EH (cell line): Measurements from ENCODE around the gene YAP1.
"Not testable (repeated sequence)": the region's sequence is repeated elsewhere in the genome, so short reads cannot be mapped to it uniquely, and the experiment has no call there.

Source experiments
- DNase-seq: peaks from one replicate; pipeline ENCODE4 v3.0.0-alpha.2; 2015; ENCODE audit warnings: low read depth

Gene YAP1

GRCh38 chr11:102240502-102240901 is 130.3 kb downstream of the YAP1 start:
- peak; percentile 84 for DNase-seq

- peak; percentile 66 for DNase-seq
Observed at GRCh38 chr11:102241026-102241425, 130.8 kb downstream of the YAP1 start.

GRCh38 chr11:102243399-102243884 is 133.2 kb downstream of the YAP1 start:
- no peak for DNase-seq

- peak; percentile 98 for DNase-seq
Observed at GRCh38 chr11:102244681-102245409, 134.6 kb downstream of the YAP1 start.

GRCh38 chr11:102251423-102251822 is 141.2 kb downstream of the YAP1 start:
- DNase-seq = no peak

- peak; percentile 59 for DNase-seq
Observed at GRCh38 chr11:102252339-102252891, 142.2 kb downstream of the YAP1 start.

GRCh38 chr11:102253020-102253715 is 142.9 kb downstream of the YAP1 start:
- DNase-seq = no peak

- DNase-seq = no peak
Observed at GRCh38 chr11:102254047-102254446, 143.8 kb downstream of the YAP1 start.

GRCh38 chr11:102256251-102256650 is 146.0 kb downstream of the YAP1 start:
- DNase-seq = peak; percentile 85

- DNase-seq = peak; percentile 62
Observed at GRCh38 chr11:102260241-102260640, 150.0 kb downstream of the YAP1 start.

GRCh38 chr11:102263379-102264003 is 153.2 kb downstream of the YAP1 start:
- DNase-seq = no peak

- not testable (repeated sequence) for DNase-seq
Observed at GRCh38 chr11:102264704-102265103, 154.5 kb downstream of the YAP1 start.

GRCh38 chr11:102266099-102266498 is 155.9 kb downstream of the YAP1 start:
- peak; percentile 61 for DNase-seq

- peak; percentile 84 for DNase-seq
Observed at GRCh38 chr11:102267609-102268008, 157.4 kb downstream of the YAP1 start.

- DNase-seq = peak; percentile 44
Observed at GRCh38 chr11:102268083-102268984, 158.1 kb downstream of the YAP1 start.

GRCh38 chr11:102268985-102269470 is 158.8 kb downstream of the YAP1 start:
- no peak for DNase-seq

- DNase-seq = peak; percentile 75
Observed at GRCh38 chr11:102269927-102270326, 159.7 kb downstream of the YAP1 start.

- DNase-seq = no peak
Observed at GRCh38 chr11:102272047-102272824, 162.0 kb downstream of the YAP1 start.

GRCh38 chr11:102274628-102275027 is 164.4 kb downstream of the YAP1 start:
- DNase-seq = no peak

GRCh38 chr11:102276362-102276761 is 166.1 kb downstream of the YAP1 start:
- DNase-seq = peak; percentile 53
